Measurements from ENCODE around the gene FIZ1. TPM values are rescaled to one million over a fixed set of nuclear protein-coding genes. Genes with fewer than 3 reads are reported as not detected.

Gene FIZ1
- total and polyA plus RNA-seq, 2 of the 4 experiments (the other 2 are of a cell fraction): 1.3 to 5.9 TPM

DNA sequence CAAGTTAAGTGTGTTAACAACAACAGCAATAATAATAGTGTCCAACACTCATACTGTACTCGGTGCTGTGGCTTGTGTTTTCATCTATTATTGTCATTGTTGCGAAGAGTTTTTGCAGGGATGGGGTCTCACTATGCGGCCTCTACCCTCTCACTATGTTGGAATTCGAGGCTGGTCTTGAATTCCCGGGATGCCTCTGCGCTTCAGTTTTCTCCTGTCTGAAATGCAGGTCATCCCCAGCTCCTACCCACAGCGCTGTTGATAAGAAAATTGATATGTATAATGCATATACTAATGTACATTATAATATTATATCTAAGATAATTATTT is 49.0 kb downstream of the FIZ1 start:
- TF ChIP-seq BHLHE40 (IDR thresholded peaks at IDR 0.05; ENCODE audit: low read depth, low read length) (no peak), MXI1 (IDR thresholded peaks at IDR 0.05; ENCODE audit: borderline replicate concordance, low read depth, low read length) (no peak), FOS (IDR thresholded peaks at IDR 0.05; ENCODE audit: low read depth, low read length) (no peak), POLR2A (IDR thresholded peaks at IDR 0.05; ENCODE audit: low read depth, low read length) (no peak), RCOR1 (IDR thresholded peaks at IDR 0.05; ENCODE audit: insufficient replicate concordance, low read length) (no peak), MAZ (IDR thresholded peaks at IDR 0.05; ENCODE audit: borderline replicate concordance, low read depth, low read length) (no peak)
- TF ChIP-seq, protein P1, sequence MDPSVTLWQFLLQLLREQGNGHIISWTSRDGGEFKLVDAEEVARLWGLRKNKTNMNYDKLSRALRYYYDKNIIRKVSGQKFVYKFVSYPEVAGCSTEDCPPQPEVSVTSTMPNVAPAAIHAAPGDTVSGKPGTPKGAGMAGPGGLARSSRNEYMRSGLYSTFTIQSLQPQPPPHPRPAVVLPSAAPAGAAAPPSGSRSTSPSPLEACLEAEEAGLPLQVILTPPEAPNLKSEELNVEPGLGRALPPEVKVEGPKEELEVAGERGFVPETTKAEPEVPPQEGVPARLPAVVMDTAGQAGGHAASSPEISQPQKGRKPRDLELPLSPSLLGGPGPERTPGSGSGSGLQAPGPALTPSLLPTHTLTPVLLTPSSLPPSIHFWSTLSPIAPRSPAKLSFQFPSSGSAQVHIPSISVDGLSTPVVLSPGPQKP (IDR thresholded peaks at IDR 0.05; ENCODE audit: borderline replicate concordance, low read depth, low read length): no peak
- TF ChIP-seq, protein P2, sequence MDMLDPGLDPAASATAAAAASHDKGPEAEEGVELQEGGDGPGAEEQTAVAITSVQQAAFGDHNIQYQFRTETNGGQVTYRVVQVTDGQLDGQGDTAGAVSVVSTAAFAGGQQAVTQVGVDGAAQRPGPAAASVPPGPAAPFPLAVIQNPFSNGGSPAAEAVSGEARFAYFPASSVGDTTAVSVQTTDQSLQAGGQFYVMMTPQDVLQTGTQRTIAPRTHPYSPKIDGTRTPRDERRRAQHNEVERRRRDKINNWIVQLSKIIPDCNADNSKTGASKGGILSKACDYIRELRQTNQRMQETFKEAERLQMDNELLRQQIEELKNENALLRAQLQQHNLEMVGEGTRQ (IDR thresholded peaks at IDR 0.05; ENCODE audit: low read depth, low read length): no peak
- peak overlapping the region; percentile 97 for H3K18ac ChIP-seq (ENCODE audit: low read depth, low read length)
- no peak for ATAC-seq (ENCODE audit: low read depth)
- H3K4me2 ChIP-seq (ENCODE audit: low read depth, low read length): peak overlapping the region; percentile 27
- H3K9me1 ChIP-seq (ENCODE audit: insufficient read depth, low read length): peaks cover 15% of the 10 kb centered on the region
- H3K27me3 ChIP-seq (ENCODE audit: control insufficient read depth, insufficient read depth, low read length): no peaks in the 10 kb centered on the region
- peaks cover 34% of the 10 kb centered on the region for H3K4me1 ChIP-seq (ENCODE audit: control insufficient read depth, insufficient read depth, low read length)
- no CpG with 5 or more reads among the region's 7 CpGs for WGBS, 2 experiments (ENCODE audit: extremely low coverage in 2 of 2, insufficient read length in 1 of 2)
- peak overlapping the region; percentile 84 for H3K27ac ChIP-seq (ENCODE audit: insufficient read depth, low read length)
- peak overlapping the region; percentile 92 for H2AFZ ChIP-seq (replicated peaks; ENCODE audit: low read length, poor library complexity)
- in situ Hi-C loops (cut with MboI; ENCODE audit: low sequenced_read_pairs): no loop called here
- H3K23ac ChIP-seq (ENCODE audit: low read depth, low read length): peak overlapping the region; percentile 94
- no peaks in the 10 kb centered on the region for H3K9me3 ChIP-seq (ENCODE audit: control insufficient read depth, insufficient read depth, low read length)
- H2BK20ac ChIP-seq (ENCODE audit: low read depth, low read length): peak overlapping the region; percentile 89
- H2BK120ac ChIP-seq (ENCODE audit: low read depth, low read length): peak overlapping the region; percentile 96
- H3K79me1 ChIP-seq (ENCODE audit: low read depth in 1 of 2, low read length in 2 of 2): no peaks in the 10 kb centered on the region; a peak in 1 of 4 replicates
- peak overlapping the region; percentile 85; the same call in 2 of the 3 replicates for H2BK15ac ChIP-seq (ENCODE audit: low read depth, low read length)
- BruUV-seq (replicated peaks): no TSS peak
- H3K4me3 ChIP-seq (ENCODE audit: insufficient read depth, low read depth, low read length): no peak overlapping the region
- H4K8ac ChIP-seq (ENCODE audit: low read depth in 2 of 2, low read length in 2 of 2): peak overlapping the region; percentile 48 to 84
- intact Hi-C loops (cut with micrococcal nuclease): no loop called here
- H4K91ac ChIP-seq (ENCODE audit: insufficient read depth, low read depth, low read length): peak overlapping the region; percentile 97
- H3K36me3 ChIP-seq (ENCODE audit: control insufficient read depth, insufficient read depth, low read length): no peaks in the 10 kb centered on the region
- dilution Hi-C loops (cut with HindIII; ENCODE audit: low sequenced_read_pairs, unreplicated experiment): no loop called here
- ChIA-PET POLR2A (ENCODE audit: unreplicated experiment) (no interaction called here), CTCF (interaction anchor here (0.5 to 0.7 kb wide), 2 partner anchors 18 to 21 kb away, joined by 6 to 7 read pairs; no protein-coding TSS in a partner anchor)
- H3K9ac ChIP-seq (ENCODE audit: low read depth, low read length): peak overlapping the region; percentile 45
- H3K56ac ChIP-seq (ENCODE audit: extremely low read depth, insufficient read depth, low read length): no peak overlapping the region
- H2BK5ac ChIP-seq (ENCODE audit: low read depth, low read length, poor library complexity, severe bottlenecking): peak overlapping the region; percentile 97
- H4K20me1 ChIP-seq (ENCODE audit: insufficient read depth, low read length): no peaks in the 10 kb centered on the region
- peak overlapping the region; percentile 80 for H2AK9ac ChIP-seq (replicated peaks; ENCODE audit: low read depth, low read length, poor library complexity)
- H3K14ac ChIP-seq (replicated peaks; ENCODE audit: low read depth, low read length): peak overlapping the region; percentile 96
- H3K4ac ChIP-seq (ENCODE audit: low read depth, low read length): peak overlapping the region; percentile 90
- H2AK5ac ChIP-seq (ENCODE audit: low read depth, low read length): peak overlapping the region; percentile 96
- DNase-seq: no peak
- peak overlapping the region; percentile 96 for H4K5ac ChIP-seq (ENCODE audit: low read depth, low read length)
